NCI-H1048 (cell line): ENCODE measurements around the gene RCN1.

Source experiments
- DNase-seq: peaks from one replicate; lab custom pipeline; 2025; lab: John Stamatoyannopoulos, UW

Gene RCN1

DNA sequence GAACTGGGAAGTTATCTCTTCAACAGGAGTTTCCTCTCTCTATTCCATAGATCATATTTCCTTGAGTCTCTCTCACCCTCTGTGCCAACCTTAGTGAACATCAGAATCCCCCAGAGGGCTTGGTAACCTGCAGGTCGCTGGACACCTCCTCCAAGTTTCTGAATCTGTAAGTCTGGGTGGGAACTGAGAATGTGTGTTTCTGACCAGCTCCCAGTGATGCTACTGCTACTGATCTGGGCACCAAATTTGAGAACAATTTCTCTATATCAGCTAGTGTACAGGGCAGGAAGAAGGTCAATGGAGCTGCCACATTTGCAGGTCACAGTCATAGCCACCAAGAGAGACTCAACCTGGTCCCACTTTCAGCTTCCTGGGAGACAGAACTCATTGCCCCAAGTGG lies 62.9 kb downstream of the RCN1 start:
- DNase-seq = no peak

DNA sequence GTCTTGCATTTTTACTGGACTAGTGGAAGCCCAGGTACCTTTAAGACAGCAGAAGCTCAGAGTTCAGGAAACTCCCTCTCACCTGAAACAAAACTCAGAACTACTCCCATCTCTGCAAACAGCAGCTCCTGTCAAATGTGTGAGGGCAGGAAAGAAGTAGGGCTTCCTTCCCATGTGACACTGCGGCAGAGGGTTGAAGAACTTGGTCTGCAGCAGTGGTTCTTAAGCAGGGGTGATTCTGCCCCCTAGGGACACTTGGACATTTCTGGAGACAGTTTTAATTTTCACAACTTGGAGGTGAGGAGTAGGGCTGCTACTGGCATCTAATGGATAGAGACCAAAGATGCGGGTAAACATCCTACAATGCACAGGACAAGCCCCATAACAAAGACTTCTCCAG lies 63.4 kb downstream of the RCN1 start:
- no peak for DNase-seq
